Islet precursor cell (in vitro differentiated cells): Measurements from ENCODE around the gene SERPINB8.
A peak's percentile ranks its signal among the peaks of the same experiment; 100 is the strongest.

ENCODE experiments used
- DNase-seq: peaks from one replicate; pipeline ENCODE4 v3.0.0-alpha.2; 2018

Gene SERPINB8

GRCh38 chr18:63965716-63966330 is 4.1 kb upstream of the SERPINB8 start:
- DNase-seq, result no peak

- peak; percentile 89 for DNase-seq
Observed at GRCh38 chr18:63970809-63971205, 926 bp downstream of the SERPINB8 start.

GRCh38 chr18:63971320-63972001 is 1.6 kb downstream of the SERPINB8 start:
- DNase-seq, result no peak

- DNase-seq, result no peak
Observed at GRCh38 chr18:63972002-63972376, 2.1 kb downstream of the SERPINB8 start.

GRCh38 chr18:63974991-63975390 is 5.1 kb downstream of the SERPINB8 start:
- no peak for DNase-seq

- DNase-seq, result no peak
Observed at GRCh38 chr18:63975628-63976027, 5.7 kb downstream of the SERPINB8 start.

- DNase-seq, result no peak
Observed at GRCh38 chr18:63977040-63977439, 7.2 kb downstream of the SERPINB8 start.

GRCh38 chr18:63979409-63979920 is 9.6 kb downstream of the SERPINB8 start:
- peak; percentile 81 for DNase-seq

GRCh38 chr18:63980027-63980426 is 10.1 kb downstream of the SERPINB8 start:
- DNase-seq, result no peak

GRCh38 chr18:63980896-63981460 is 11.1 kb downstream of the SERPINB8 start:
- no peak for DNase-seq

- DNase-seq, result no peak
Observed at GRCh38 chr18:63981719-63982118, 11.8 kb downstream of the SERPINB8 start.

- DNase-seq, result no peak
Observed at GRCh38 chr18:63982361-63982760, 12.5 kb downstream of the SERPINB8 start.

- DNase-seq, result no peak
Observed at GRCh38 chr18:63986885-63987284, 17.0 kb downstream of the SERPINB8 start.

GRCh38 chr18:63987743-63988142 is 17.9 kb downstream of the SERPINB8 start:
- no peak for DNase-seq

GRCh38 chr18:63992751-63993150 is 22.9 kb downstream of the SERPINB8 start:
- DNase-seq, result no peak

- peak; percentile 82 for DNase-seq
Observed at GRCh38 chr18:63994783-63995399, 25.0 kb downstream of the SERPINB8 start.

- DNase-seq, result no peak
Observed at GRCh38 chr18:63997041-63997440, 27.2 kb downstream of the SERPINB8 start.

- no peak for DNase-seq
Observed at GRCh38 chr18:63997606-63998005, 27.7 kb downstream of the SERPINB8 start.

GRCh38 chr18:63999871-64000270 is 30.0 kb downstream of the SERPINB8 start:
- DNase-seq, result no peak

- DNase-seq, result no peak
Observed at GRCh38 chr18:64002581-64002980, 32.7 kb downstream of the SERPINB8 start.

GRCh38 chr18:64009305-64009704 is 39.4 kb downstream of the SERPINB8 start:
- DNase-seq, result no peak

- DNase-seq, result no peak
Observed at GRCh38 chr18:64011513-64011912, 41.6 kb downstream of the SERPINB8 start.

- DNase-seq, result no peak
Observed at GRCh38 chr18:64017870-64018269, 48.0 kb downstream of the SERPINB8 start.
